ENCODE results near the gene MEIS2.

Gene MEIS2

DNA sequence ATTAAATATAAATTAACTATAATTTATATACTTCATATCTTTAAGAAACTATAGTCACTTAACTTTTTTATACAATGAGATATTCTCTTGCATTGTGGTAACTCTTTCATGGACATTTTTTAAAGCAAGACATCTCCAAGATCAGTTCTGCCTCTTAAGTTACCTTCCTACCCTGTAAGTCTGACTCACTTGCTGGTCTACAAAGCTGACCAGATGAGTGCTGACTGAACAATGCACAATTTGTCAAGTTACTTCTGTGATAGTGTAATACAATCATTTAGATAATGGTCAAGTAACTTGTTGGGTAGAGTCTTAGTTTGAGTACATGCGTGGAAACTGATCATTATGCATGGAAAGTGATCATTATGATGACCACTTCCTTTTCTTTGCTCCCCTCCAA, 145.9 kb downstream of the MEIS2 start:
- TF ChIP-seq MYC (IDR thresholded peaks at IDR 0.05; ENCODE audit: low read depth, low read length), result no peak
- TF ChIP-seq POLR2A (IDR thresholded peaks at IDR 0.05; ENCODE audit: extremely low read depth, insufficient read length), result no peak
- TF ChIP-seq, protein P1, sequence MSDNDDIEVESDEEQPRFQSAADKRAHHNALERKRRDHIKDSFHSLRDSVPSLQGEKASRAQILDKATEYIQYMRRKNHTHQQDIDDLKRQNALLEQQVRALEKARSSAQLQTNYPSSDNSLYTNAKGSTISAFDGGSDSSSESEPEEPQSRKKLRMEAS (IDR thresholded peaks at IDR 0.05; ENCODE audit: low read depth, low read length), result no peak
- no peak for TF ChIP-seq CTCF (IDR thresholded peaks at IDR 0.05; ENCODE audit: low read depth, low read length)
- no peak for DNase-seq (ENCODE audit: low read depth)
- H3K4me3 ChIP-seq (ENCODE audit: low read depth, low read length), result no peak overlapping the region

DNA sequence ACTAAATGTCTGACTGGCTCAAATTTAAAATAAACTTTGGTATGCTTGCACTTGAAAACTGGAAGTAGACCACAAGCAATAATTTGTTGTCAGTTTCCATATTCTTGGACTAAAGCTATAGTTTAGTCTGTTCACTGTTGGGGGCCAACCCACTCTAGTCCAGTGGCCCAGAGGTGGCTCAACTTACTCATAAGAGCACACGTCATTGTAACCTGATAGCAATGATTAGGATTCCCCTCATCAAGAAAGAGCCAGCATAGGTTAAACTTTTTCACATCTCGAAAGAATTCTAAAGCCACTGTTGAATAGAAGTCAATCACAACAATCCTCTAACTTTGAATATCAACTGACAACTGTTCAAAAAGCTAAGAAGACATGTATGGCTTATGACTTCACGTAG, 147.0 kb downstream of the MEIS2 start:
- DNase-seq (ENCODE audit: low read depth), result no peak
- TF ChIP-seq CTCF (IDR thresholded peaks at IDR 0.05; ENCODE audit: low read depth, low read length), result no peak
- TF ChIP-seq MYC (IDR thresholded peaks at IDR 0.05; ENCODE audit: low read depth, low read length), result no peak
- TF ChIP-seq, protein P1 (IDR thresholded peaks at IDR 0.05; ENCODE audit: low read depth, low read length), result no peak
- TF ChIP-seq POLR2A (IDR thresholded peaks at IDR 0.05; ENCODE audit: extremely low read depth, insufficient read length), result no peak
- no peak overlapping the region for H3K4me3 ChIP-seq (ENCODE audit: low read depth, low read length)

DNA sequence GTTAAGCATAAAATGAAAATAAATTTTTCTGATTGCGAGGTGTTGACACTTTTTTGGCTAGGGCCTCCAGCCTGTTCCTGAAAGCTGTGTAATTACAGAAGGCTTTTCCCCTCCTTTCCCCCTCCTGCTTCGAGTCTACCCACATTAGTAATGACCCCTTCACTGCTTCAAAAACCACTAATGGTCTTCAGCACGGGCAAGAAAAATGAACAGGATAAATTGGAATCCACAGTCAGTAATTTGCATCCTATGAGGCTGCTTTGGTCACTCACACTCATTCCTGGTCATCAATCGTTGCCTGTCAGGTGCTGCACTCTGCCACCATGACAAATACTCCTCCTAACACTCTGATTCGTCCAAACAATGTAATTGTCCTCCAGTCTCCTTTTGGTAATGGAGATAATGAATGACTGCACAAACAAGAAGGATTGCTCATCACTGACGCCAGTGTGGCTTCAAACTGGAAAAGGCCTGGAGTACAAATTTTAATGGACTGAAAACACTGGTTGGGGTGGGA, 148.6 kb downstream of the MEIS2 start:
- TF ChIP-seq CTCF (IDR thresholded peaks at IDR 0.05; ENCODE audit: low read depth, low read length) (no peak), POLR2A (IDR thresholded peaks at IDR 0.05; ENCODE audit: extremely low read depth, insufficient read length) (no peak), MYC (IDR thresholded peaks at IDR 0.05; ENCODE audit: low read depth, low read length) (no peak)
- TF ChIP-seq, protein P1 (IDR thresholded peaks at IDR 0.05; ENCODE audit: low read depth, low read length), result no peak
- DNase-seq (ENCODE audit: low read depth), result no peak

GRCh38 chr15:36950371-36950770, 150.0 kb downstream of the MEIS2 start:
- TF ChIP-seq MYC (IDR thresholded peaks at IDR 0.05; ENCODE audit: low read depth, low read length), result no peak
- no peak for TF ChIP-seq POLR2A (IDR thresholded peaks at IDR 0.05; ENCODE audit: extremely low read depth, insufficient read length)
- no peak for TF ChIP-seq CTCF (IDR thresholded peaks at IDR 0.05; ENCODE audit: low read depth, low read length)
- TF ChIP-seq, protein P1 (IDR thresholded peaks at IDR 0.05; ENCODE audit: low read depth, low read length), result no peak
- H3K4me3 ChIP-seq (ENCODE audit: low read depth, low read length), result no peak overlapping the region
- DNase-seq (ENCODE audit: low read depth), result no peak

More for the DNA sequence above, 148.6 kb downstream of the MEIS2 start:
- H3K4me3 ChIP-seq (ENCODE audit: low read depth, low read length), result no peak overlapping the region

- TF ChIP-seq CTCF (IDR thresholded peaks at IDR 0.05; ENCODE audit: low read depth, low read length) (no peak), MYC (IDR thresholded peaks at IDR 0.05; ENCODE audit: low read depth, low read length) (no peak)
- TF ChIP-seq, protein P1 (IDR thresholded peaks at IDR 0.05; ENCODE audit: low read depth, low read length), result no peak
- no peak for DNase-seq (ENCODE audit: low read depth)
- H3K4me3 ChIP-seq (ENCODE audit: low read depth, low read length), result no peak overlapping the region
Observed at GRCh38 chr15:36948982-36949381, 151.4 kb downstream of the MEIS2 start.

Measured in NB4 (cell line).